Neuronal stem cell (in vitro differentiated cells): ENCODE data around the gene KCNS3.

Experiments
- DNase-seq: peaks from one replicate; pipeline ENCODE4 v3.0.0-alpha.2; 2013; ENCODE audit warnings: low spot score
- H2AFZ ChIP-seq: one replicate; pipeline ENCODE4 v1.6.1; 2013; ENCODE audit warnings: mild to moderate bottlenecking, low read length, inconsistent platforms
- H2AK5ac ChIP-seq: 2 replicates; pipeline ENCODE4 v1.6.1; 2013; ENCODE audit warnings: low read depth, mild to moderate bottlenecking, inconsistent platforms, low read length, moderate library complexity, mixed read lengths
- H2BK120ac ChIP-seq: 2 replicates; pipeline ENCODE4 v1.6.1; 2013; ENCODE audit warnings: low read depth, mild to moderate bottlenecking, inconsistent platforms, low read length, moderate library complexity, mixed read lengths
- H2BK12ac ChIP-seq: one replicate; pipeline ENCODE4 v1.6.1; 2013; ENCODE audit warnings: low read length, inconsistent platforms
- H2BK15ac ChIP-seq: 2 replicates; pipeline ENCODE4 v1.6.1; 2013; ENCODE audit warnings: mild to moderate bottlenecking, low read length, inconsistent platforms, mixed read lengths
- H2BK5ac ChIP-seq: one replicate; pipeline ENCODE4 v1.6.1; 2013; ENCODE audit warnings: inconsistent platforms, mild to moderate bottlenecking, low read length, moderate library complexity
- H3K14ac ChIP-seq: one replicate; pipeline ENCODE4 v1.6.1; 2013; ENCODE audit warnings: low read length, inconsistent platforms
- H3K18ac ChIP-seq: 2 replicates; pipeline ENCODE4 v1.6.1; 2013; ENCODE audit warnings: low read length, inconsistent platforms
- H3K23ac ChIP-seq: 2 replicates; pipeline ENCODE4 v1.6.1; 2013; ENCODE audit warnings: low read depth, mild to moderate bottlenecking, mixed read lengths, low read length, inconsistent platforms; ENCODE audit not compliant: poor library complexity
- H3K27ac ChIP-seq: replicated peaks from 3 replicates; pipeline ENCODE4 v1.5.1; 2013; ENCODE audit warnings: low read length, inconsistent platforms
- H3K27me3 ChIP-seq, 3 experiments: 2 replicates each; pipeline ENCODE4 v1.6.1; 2013; ENCODE audit warnings: low read length in 3 of 3, mild to moderate bottlenecking in 2 of 3, inconsistent platforms in 1 of 3, low read depth in 1 of 3, mixed read lengths in 1 of 3, moderate library complexity in 1 of 3; ENCODE audit not compliant: control insufficient read depth in 3 of 3, insufficient read depth in 3 of 3
- H3K36me3 ChIP-seq, 2 donors: replicated peaks in 1 of 2; 2 replicates each; pipeline ENCODE4 v1.6.1; 2013; ENCODE audit warnings: low read length in 2 of 2; ENCODE audit not compliant: control insufficient read depth in 2 of 2, insufficient read depth in 2 of 2
- H3K4ac ChIP-seq: 2 replicates; pipeline ENCODE4 v1.6.1; 2013; ENCODE audit warnings: inconsistent platforms, mild to moderate bottlenecking, low read length, moderate library complexity
- H3K4me1 ChIP-seq, 2 donors: 1 replicate in 1 of 2; 2 replicates in 1 of 2; pipeline ENCODE4 v1.6.1; 2013; ENCODE audit warnings: low read length in 2 of 2, low read depth in 1 of 2; ENCODE audit not compliant: control insufficient read depth in 2 of 2, insufficient read depth in 1 of 2
- H3K4me2 ChIP-seq: one replicate; pipeline ENCODE4 v1.6.1; 2013; ENCODE audit warnings: mild to moderate bottlenecking, low read length, inconsistent platforms; ENCODE audit not compliant: insufficient read depth, poor library complexity, severe bottlenecking
- H3K4me3 ChIP-seq, 2 donors: 2 replicates each; pipeline ENCODE4 v1.5.1; 2013; ENCODE audit warnings: low read length in 2 of 2, mild to moderate bottlenecking in 2 of 2, inconsistent platforms in 1 of 2, moderate library complexity in 1 of 2
- H3K79me1 ChIP-seq: one replicate; pipeline ENCODE4 v1.6.1; 2013; ENCODE audit warnings: low read depth, mild to moderate bottlenecking, inconsistent platforms, low read length, moderate library complexity
- H3K9ac ChIP-seq: one replicate; pipeline ENCODE4 v1.6.1; 2013; ENCODE audit warnings: mild to moderate bottlenecking, low read depth, low read length, inconsistent platforms; ENCODE audit not compliant: poor library complexity
- H3K9me3 ChIP-seq, 2 donors: replicated peaks in 1 of 2; 2 replicates each; pipeline versions ENCODE3 to v1.6.1; 2013; ENCODE audit warnings: low read length in 2 of 2, mild to moderate bottlenecking in 2 of 2, inconsistent platforms in 1 of 2, low read depth in 1 of 2, mixed read lengths in 1 of 2, moderate library complexity in 1 of 2; ENCODE audit not compliant: control insufficient read depth in 2 of 2, insufficient read depth in 1 of 2
- H4K8ac ChIP-seq: one replicate; pipeline ENCODE4 v1.6.1; 2013; ENCODE audit warnings: low read depth, mild to moderate bottlenecking, inconsistent platforms, low read length, moderate library complexity
- H4K91ac ChIP-seq: one replicate; pipeline ENCODE4 v1.6.1; 2013; ENCODE audit warnings: low read length, low read depth, mild to moderate bottlenecking, inconsistent platforms; ENCODE audit not compliant: poor library complexity
- WGBS, 2 donors: extraction: QIAGEN DNeasy Blood & Tissue Kit; methylation state at CpG; one replicate each; pipeline ENCODE4 v1.1.7; 2013; ENCODE audit warnings: missing lambda C conversion rate in 2 of 2, mixed read lengths in 1 of 2; ENCODE audit not compliant: insufficient read length in 2 of 2, insufficient replicate concordance in 1 of 2; ENCODE audit errors: extremely low coverage in 2 of 2; 5-methylcytosine and 5-hydroxymethylcytosine counted together

Gene KCNS3

GRCh38 chr2:17935242-17935885, 56.9 kb downstream of the KCNS3 start:
- H3K36me3 ChIP-seq = peaks cover 0 to 5% of the 10 kb centered on the region in 2 donors
- no peak overlapping the region for H3K14ac ChIP-seq
- no peak overlapping the region for H3K27ac ChIP-seq
- no CpG with 5 or more reads among the region's 6 CpGs for WGBS, 2 donors
- no peak overlapping the region for H4K91ac ChIP-seq
- no peaks in the 10 kb centered on the region for H3K27me3 ChIP-seq
- peaks cover 0 to 2% of the 10 kb centered on the region in 2 donors for H3K9me3 ChIP-seq
- H3K79me1 ChIP-seq = no peaks in the 10 kb centered on the region
- no peak overlapping the region for H2AFZ ChIP-seq
- no peak overlapping the region for H4K8ac ChIP-seq
- H3K4me3 ChIP-seq = no peak overlapping the region
- H3K23ac ChIP-seq = no peak overlapping the region
- H3K4me2 ChIP-seq = no peak overlapping the region
- H3K9ac ChIP-seq = no peak overlapping the region
- H3K18ac ChIP-seq = no peak overlapping the region
- no peak overlapping the region for H3K4ac ChIP-seq
- no peak overlapping the region for H2BK120ac ChIP-seq
- no peak overlapping the region for H2BK12ac ChIP-seq
- DNase-seq = no peak
- H2BK15ac ChIP-seq = no peak overlapping the region
- no peak overlapping the region for H2BK5ac ChIP-seq
- no peaks in the 10 kb centered on the region for H3K4me1 ChIP-seq
- no peak overlapping the region for H2AK5ac ChIP-seq

GRCh38 chr2:17936599-17936998, 58.1 kb downstream of the KCNS3 start:
- WGBS, 2 donors = no CpG with 5 or more reads among the region's 1 CpG
- Histone ChIP-seq H3K36me3 (peaks cover 0 to 4% of the 10 kb centered on the region in 2 donors), H2BK12ac (no peak overlapping the region), H3K4me1 (no peaks in the 10 kb centered on the region), H3K4me3 (no peak overlapping the region), H4K8ac (no peak overlapping the region), H2BK120ac (no peak overlapping the region), H3K9ac (no peak overlapping the region), H2AK5ac (no peak overlapping the region), H3K18ac (no peak overlapping the region), H3K27ac (no peak overlapping the region), H3K14ac (no peak overlapping the region), H3K23ac (no peak overlapping the region), H2BK5ac (no peak overlapping the region), H3K4ac (no peak overlapping the region), H2AFZ (no peak overlapping the region), H2BK15ac (no peak overlapping the region), H3K79me1 (no peaks in the 10 kb centered on the region), H3K4me2 (no peak overlapping the region), H3K9me3 (peaks cover 0 to 2% of the 10 kb centered on the region in 2 donors), H4K91ac (no peak overlapping the region), H3K27me3 (no peaks in the 10 kb centered on the region)
- DNase-seq = no peak

- Histone ChIP-seq H3K23ac (no peak overlapping the region), H4K91ac (no peak overlapping the region), H3K4ac (no peak overlapping the region), H3K14ac (no peak overlapping the region), H3K27me3 (no peaks in the 10 kb centered on the region), H3K18ac (no peak overlapping the region), H2AFZ (no peak overlapping the region), H2BK15ac (no peak overlapping the region), H3K4me3 (no peak overlapping the region), H3K9me3 (peaks cover 0 to 2% of the 10 kb centered on the region in 2 donors), H3K4me2 (no peak overlapping the region), H3K4me1 (no peaks in the 10 kb centered on the region), H3K36me3 (no peaks in the 10 kb centered on the region), H3K27ac (no peak overlapping the region), H3K9ac (no peak overlapping the region), H3K79me1 (no peaks in the 10 kb centered on the region), H2BK5ac (no peak overlapping the region), H4K8ac (no peak overlapping the region), H2BK120ac (no peak overlapping the region), H2AK5ac (no peak overlapping the region), H2BK12ac (no peak overlapping the region)
- DNase-seq = no peak
- no CpG with 5 or more reads among the region's 2 CpGs for WGBS, 2 donors
Observed at GRCh38 chr2:17940091-17940630, 61.7 kb downstream of the KCNS3 start.

- Histone ChIP-seq H3K18ac (no peak overlapping the region), H3K79me1 (no peaks in the 10 kb centered on the region), H3K36me3 (no peaks in the 10 kb centered on the region), H3K9me3 (peaks cover 0 to 2% of the 10 kb centered on the region in 2 donors), H2BK15ac (no peak overlapping the region), H3K27me3 (no peaks in the 10 kb centered on the region), H2AFZ (no peak overlapping the region), H2BK120ac (no peak overlapping the region), H3K9ac (no peak overlapping the region), H4K8ac (no peak overlapping the region), H3K27ac (no peak overlapping the region), H2BK12ac (no peak overlapping the region), H3K4ac (no peak overlapping the region), H3K4me3 (no peak overlapping the region), H3K4me2 (no peak overlapping the region), H3K4me1 (no peaks in the 10 kb centered on the region), H2BK5ac (no peak overlapping the region), H3K23ac (no peak overlapping the region), H3K14ac (no peak overlapping the region), H2AK5ac (no peak overlapping the region), H4K91ac (no peak overlapping the region)
- no CpG with 5 or more reads among the region's 4 CpGs for WGBS, 2 donors
- no peak for DNase-seq
Observed at GRCh38 chr2:17943444-17943843, 65.0 kb downstream of the KCNS3 start.
